Activated CD4-positive, CD25-positive, alpha-beta regulatory T cell treated with anti-CD3 and anti-CD28 coated beads, Interleukin-2, amount 50 U/mL, for 72 hours (primary cell): ENCODE results near the gene PUS1.

Experiments
- DNase-seq: peaks from one replicate; pipeline ENCODE4 v3.0.0; 2021

Gene PUS1

GRCh38 chr12:131903270-131904255, 25.5 kb upstream of the PUS1 start:
- no peak for DNase-seq

GRCh38 chr12:131904346-131904745, 24.7 kb upstream of the PUS1 start:
- DNase-seq: no peak

- DNase-seq: no peak
Measured at GRCh38 chr12:131905081-131905629, 23.9 kb upstream of the PUS1 start.

GRCh38 chr12:131905630-131906091, 23.4 kb upstream of the PUS1 start:
- DNase-seq: no peak

- DNase-seq: no peak
Measured at GRCh38 chr12:131907379-131908091, 21.5 kb upstream of the PUS1 start.

GRCh38 chr12:131908092-131909080, 20.7 kb upstream of the PUS1 start:
- no peak for DNase-seq

GRCh38 chr12:131909081-131909751, 19.9 kb upstream of the PUS1 start:
- no peak for DNase-seq

GRCh38 chr12:131909752-131910219, 19.3 kb upstream of the PUS1 start:
- DNase-seq: no peak

- DNase-seq: no peak
Measured at GRCh38 chr12:131910302-131911027, 18.6 kb upstream of the PUS1 start.

GRCh38 chr12:131911028-131911650, 17.9 kb upstream of the PUS1 start:
- no peak for DNase-seq

GRCh38 chr12:131911851-131912477, 17.1 kb upstream of the PUS1 start:
- DNase-seq: no peak

GRCh38 chr12:131912518-131913274, 16.4 kb upstream of the PUS1 start:
- no peak for DNase-seq

GRCh38 chr12:131913666-131914065, 15.4 kb upstream of the PUS1 start:
- DNase-seq: no peak

- no peak for DNase-seq
Measured at GRCh38 chr12:131914179-131914702, 14.8 kb upstream of the PUS1 start.

GRCh38 chr12:131915000-131915689, 13.9 kb upstream of the PUS1 start:
- no peak for DNase-seq

- no peak for DNase-seq
Measured at GRCh38 chr12:131915823-131916222, 13.3 kb upstream of the PUS1 start.

GRCh38 chr12:131916306-131917138, 12.6 kb upstream of the PUS1 start:
- DNase-seq: no peak
